NK-92 treated with Interleukin-12 subunit alpha and Interleukin-12 subunit beta, amount 100 ng/mL, for 24 hours (cell line): ENCODE results near the gene PSMC5.
"Not testable (repeated sequence)": the region's sequence is repeated elsewhere in the genome, so short reads cannot be mapped to it uniquely, and the experiment has no call there.

ENCODE experiments used
- DNase-seq: peaks from one replicate; lab custom pipeline; 2025; lab: John Stamatoyannopoulos, UW

The PSMC5 gene

GRCh38 chr17:63838631-63839171, 11.5 kb downstream of the PSMC5 start:
- DNase-seq: no peak

GRCh38 chr17:63840591-63841349, 13.5 kb downstream of the PSMC5 start:
- DNase-seq: no peak

GRCh38 chr17:63841350-63842172, 14.3 kb downstream of the PSMC5 start:
- DNase-seq: no peak

- no peak for DNase-seq
Observed at GRCh38 chr17:63842173-63842539, 14.9 kb downstream of the PSMC5 start.

GRCh38 chr17:63842540-63843386, 15.5 kb downstream of the PSMC5 start, which contains the start of gene SMARCD2:
TSS of gene SMARCD2 (minus strand) at chr17:63842685. CDS start at chr17:63842674, 11 bp downstream.
- DNase-seq: peak; percentile 98

- not testable (repeated sequence) for DNase-seq
Observed at GRCh38 chr17:63843387-63843888, 16.2 kb downstream of the PSMC5 start.

- no peak for DNase-seq
Observed at GRCh38 chr17:63843910-63844677, 16.9 kb downstream of the PSMC5 start.

- DNase-seq: no peak
Observed at GRCh38 chr17:63845509-63845908, 18.3 kb downstream of the PSMC5 start.

GRCh38 chr17:63847525-63848249, 20.5 kb downstream of the PSMC5 start:
- no peak for DNase-seq

- peak; percentile 57 for DNase-seq
Observed at GRCh38 chr17:63848834-63849689, 21.8 kb downstream of the PSMC5 start.

GRCh38 chr17:63850401-63850800, 23.2 kb downstream of the PSMC5 start:
- DNase-seq: no peak

- no peak for DNase-seq
Observed at GRCh38 chr17:63853260-63853659, 26.0 kb downstream of the PSMC5 start.

- DNase-seq: no peak
Observed at GRCh38 chr17:63854709-63855108, 27.5 kb downstream of the PSMC5 start.

GRCh38 chr17:63855185-63855584, 28.0 kb downstream of the PSMC5 start:
- DNase-seq: no peak

GRCh38 chr17:63856425-63856824, 29.2 kb downstream of the PSMC5 start:
- not testable (repeated sequence) for DNase-seq

- DNase-seq: no peak
Observed at GRCh38 chr17:63859257-63859656, 32.0 kb downstream of the PSMC5 start.

- not testable (repeated sequence) for DNase-seq
Observed at GRCh38 chr17:63866625-63867024, 39.4 kb downstream of the PSMC5 start.

- DNase-seq: not testable (repeated sequence)
Observed at GRCh38 chr17:63869491-63870291, 42.5 kb downstream of the PSMC5 start.
